MCF 10A (cell line): ENCODE data around the gene COLEC11. TPM values are rescaled to one million over a fixed set of nuclear protein-coding genes. Genes with fewer than 3 reads are reported as not detected.

ENCODE experiments used
- BruUV-seq: library from RNA; stranded (reverse); fragments of 400-500 nt; replicated peaks from 2 replicates; lab custom pipeline; 2021; lab: Mats Ljungman, UMichigan
- CTCF ChIA-PET: fragments of 300-600 bp; sonication (Branson Sonifier 250); formaldehyde crosslinking; extraction: SDS; loops from one replicate; lab custom pipeline; 2021; ENCODE audit warnings: antibody characterized with exemption, inconsistent platforms; lab: Yijun Ruan, JAX
- POLR2A ChIA-PET: fragments of 300-600, 350-650 bp; sonication (Branson Sonifier 250); formaldehyde crosslinking; extraction: SDS; loops from one replicate; lab custom pipeline; 2020; ENCODE audit warnings: antibody characterized with exemption, inconsistent platforms; lab: Yijun Ruan, JAX
- DNase-seq: peaks from one replicate; pipeline ENCODE4 v3.0.0-alpha.2; 2018; ENCODE audit not compliant: unreplicated experiment
- H3K27ac Mint-ChIP-seq: one replicate; pipeline ENCODE4 v1.8.0; 2022; ENCODE audit warnings: mild to moderate bottlenecking, low read depth, mixed read lengths; ENCODE audit not compliant: unreplicated experiment
- H3K27me3 Mint-ChIP-seq: one replicate; pipeline ENCODE4 v1.8.0; 2022; ENCODE audit warnings: mixed read lengths; ENCODE audit not compliant: insufficient read depth, unreplicated experiment
- H3K36me3 Mint-ChIP-seq: one replicate; pipeline ENCODE4 v1.8.0; 2022; ENCODE audit warnings: mild to moderate bottlenecking, moderate library complexity, mixed read lengths; ENCODE audit not compliant: insufficient read depth, unreplicated experiment
- H3K4me1 Mint-ChIP-seq: one replicate; pipeline ENCODE4 v1.8.0; 2022; ENCODE audit warnings: mixed read lengths; ENCODE audit not compliant: insufficient read depth, unreplicated experiment
- H3K4me3 Mint-ChIP-seq: one replicate; pipeline ENCODE4 v1.8.0; 2022; ENCODE audit warnings: mild to moderate bottlenecking, moderate library complexity, mixed read lengths; ENCODE audit not compliant: unreplicated experiment
- H3K9me3 Mint-ChIP-seq: one replicate; pipeline ENCODE4 v1.8.0; 2022; ENCODE audit warnings: mixed read lengths; ENCODE audit not compliant: unreplicated experiment
- intact Hi-C: fragments of 100-400 bp; cut with micrococcal nuclease; formaldehyde crosslinking; loops from 2 replicates; pipeline ENCODE4 v1.14.1; 2022
- total RNA-seq: library from RNA; stranded (reverse); gene quantifications from 2 replicates; pipeline ENCODE4 v1.2.3, GENCODE V29; 2022
- TF ChIP-seq, protein P1 (sequence below): fragments of 200-600 bp; IDR thresholded peaks from one replicate; pipeline ENCODE4 v1.8.0; 2022; ENCODE audit warnings: antibody characterized with exemption, mild to moderate bottlenecking; ENCODE audit not compliant: unreplicated experiment

COLEC11 gene
- total RNA-seq, 1 experiment from 2014 or later, result not detected

DNA sequence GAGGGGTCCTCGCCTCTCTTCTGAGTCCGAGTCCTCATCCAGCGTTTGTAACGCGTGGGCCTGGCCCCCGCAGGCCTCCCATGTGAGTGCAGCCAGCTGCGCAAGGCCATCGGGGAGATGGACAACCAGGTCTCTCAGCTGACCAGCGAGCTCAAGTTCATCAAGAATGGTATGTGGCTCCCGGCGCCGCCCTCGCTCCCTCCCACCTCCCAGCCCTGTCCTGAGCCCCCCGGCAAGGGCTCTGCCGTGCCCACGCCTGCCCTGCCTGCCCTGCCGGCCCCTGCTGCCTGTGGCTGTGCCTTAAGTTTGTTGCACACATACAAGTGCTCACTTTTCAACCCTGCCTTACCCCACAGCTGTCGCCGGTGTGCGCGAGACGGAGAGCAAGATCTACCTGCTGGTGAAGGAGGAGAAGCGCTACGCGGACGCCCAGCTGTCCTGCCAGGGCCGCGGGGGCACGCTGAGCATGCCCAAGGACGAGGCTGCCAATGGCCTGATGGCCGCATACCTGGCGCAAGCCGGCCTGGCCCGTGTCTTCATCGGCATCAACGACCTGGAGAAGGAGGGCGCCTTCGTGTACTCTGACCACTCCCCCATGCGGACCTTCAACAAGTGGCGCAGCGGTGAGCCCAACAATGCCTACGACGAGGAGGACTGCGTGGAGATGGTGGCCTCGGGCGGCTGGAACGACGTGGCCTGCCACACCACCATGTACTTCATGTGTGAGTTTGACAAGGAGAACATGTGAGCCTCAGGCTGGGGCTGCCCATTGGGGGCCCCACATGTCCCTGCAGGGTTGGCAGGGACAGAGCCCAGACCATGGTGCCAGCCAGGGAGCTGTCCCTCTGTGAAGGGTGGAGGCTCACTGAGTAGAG lies 48.7 kb downstream of the COLEC11 start:
- Mint-ChIP-seq H3K36me3 (no peaks in the 10 kb centered on the region), H3K4me1 (no peaks in the 10 kb centered on the region), H3K27me3 (no peaks in the 10 kb centered on the region), H3K27ac (no peak overlapping the region), H3K4me3 (no peak overlapping the region), H3K9me3 (no peaks in the 10 kb centered on the region)
- CTCF ChIA-PET, result interaction anchor here (0.8 to 1.0 kb wide), 2 partner anchors 8 to 9 kb away, joined by 3 to 4 read pairs; no protein-coding TSS in a partner anchor
- DNase-seq, result no peak
- POLR2A ChIA-PET, result interaction anchor here (1.0 to 1.3 kb wide), 2 partner anchors 65 to 263 kb away, joined by 3 read pairs; partner anchors contain the start of gene TRAPPC12
- TF ChIP-seq, protein P1, sequence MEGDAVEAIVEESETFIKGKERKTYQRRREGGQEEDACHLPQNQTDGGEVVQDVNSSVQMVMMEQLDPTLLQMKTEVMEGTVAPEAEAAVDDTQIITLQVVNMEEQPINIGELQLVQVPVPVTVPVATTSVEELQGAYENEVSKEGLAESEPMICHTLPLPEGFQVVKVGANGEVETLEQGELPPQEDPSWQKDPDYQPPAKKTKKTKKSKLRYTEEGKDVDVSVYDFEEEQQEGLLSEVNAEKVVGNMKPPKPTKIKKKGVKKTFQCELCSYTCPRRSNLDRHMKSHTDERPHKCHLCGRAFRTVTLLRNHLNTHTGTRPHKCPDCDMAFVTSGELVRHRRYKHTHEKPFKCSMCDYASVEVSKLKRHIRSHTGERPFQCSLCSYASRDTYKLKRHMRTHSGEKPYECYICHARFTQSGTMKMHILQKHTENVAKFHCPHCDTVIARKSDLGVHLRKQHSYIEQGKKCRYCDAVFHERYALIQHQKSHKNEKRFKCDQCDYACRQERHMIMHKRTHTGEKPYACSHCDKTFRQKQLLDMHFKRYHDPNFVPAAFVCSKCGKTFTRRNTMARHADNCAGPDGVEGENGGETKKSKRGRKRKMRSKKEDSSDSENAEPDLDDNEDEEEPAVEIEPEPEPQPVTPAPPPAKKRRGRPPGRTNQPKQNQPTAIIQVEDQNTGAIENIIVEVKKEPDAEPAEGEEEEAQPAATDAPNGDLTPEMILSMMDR, result no peak
- intact Hi-C loops, result no loop called here
- BruUV-seq, result no TSS peak

DNA sequence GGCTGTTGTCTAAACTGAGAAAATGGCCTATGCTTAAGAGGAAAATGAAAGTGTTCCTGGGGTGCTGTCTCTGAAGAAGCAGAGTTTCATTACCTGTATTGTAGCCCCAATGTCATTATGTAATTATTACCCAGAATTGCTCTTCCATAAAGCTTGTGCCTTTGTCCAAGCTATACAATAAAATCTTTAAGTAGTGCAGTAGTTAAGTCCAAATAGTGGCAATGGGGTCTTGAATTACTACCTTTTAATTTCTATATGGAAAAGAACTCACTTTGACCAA lies 49.3 kb downstream of the COLEC11 start:
- no TSS peak for BruUV-seq
- Mint-ChIP-seq H3K27ac (no peak overlapping the region), H3K4me3 (no peak overlapping the region), H3K27me3 (no peaks in the 10 kb centered on the region), H3K36me3 (no peaks in the 10 kb centered on the region), H3K9me3 (no peaks in the 10 kb centered on the region), H3K4me1 (no peaks in the 10 kb centered on the region)
- CTCF ChIA-PET, result interaction anchor here (0.8 kb wide), 1 partner anchor 9 kb away, joined by 4 read pairs; no protein-coding TSS in a partner anchor
- intact Hi-C loops, result no loop called here
- POLR2A ChIA-PET, result interaction anchor here (0.8 to 1.3 kb wide), 3 partner anchors 11 to 264 kb away, joined by 3 read pairs; partner anchors contain the start of gene TRAPPC12
- no peak for DNase-seq
- TF ChIP-seq, protein P1, result no peak

DNA sequence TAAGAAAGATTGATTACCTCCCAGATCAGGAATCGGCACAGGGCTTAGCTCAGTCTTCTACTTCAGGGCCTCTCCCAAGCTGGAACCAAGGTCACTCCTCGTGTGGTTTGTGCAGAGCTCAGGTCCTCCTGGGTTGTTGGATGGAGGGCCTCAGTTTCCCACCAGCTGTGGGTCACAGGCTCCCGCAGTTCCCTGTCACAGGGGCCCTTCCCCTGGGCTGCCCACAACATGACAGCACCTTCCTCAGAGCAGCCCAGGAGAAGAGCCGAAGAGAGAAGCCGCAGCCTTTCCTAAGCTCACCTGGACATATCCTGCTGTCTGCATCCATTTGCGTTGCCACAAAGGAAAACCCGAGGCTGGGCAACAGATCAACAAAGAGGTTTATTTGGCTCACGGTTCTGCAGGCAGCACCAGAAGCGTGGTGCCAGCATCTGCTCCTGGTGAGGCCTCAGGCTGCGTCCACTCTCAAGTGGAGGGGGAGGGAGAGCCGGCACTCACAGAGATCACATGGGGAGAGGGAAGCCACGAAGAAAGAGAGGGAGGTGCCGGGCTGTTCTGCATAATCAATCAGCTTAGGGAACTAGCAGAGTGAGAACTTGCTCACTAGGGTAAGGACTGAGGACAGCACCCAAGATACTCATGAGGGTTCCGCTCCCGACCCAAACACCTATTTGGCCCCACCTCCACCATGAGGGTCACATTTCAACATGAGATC lies 50.1 kb downstream of the COLEC11 start:
- Mint-ChIP-seq H3K4me3 (no peak overlapping the region), H3K36me3 (no peaks in the 10 kb centered on the region), H3K27ac (no peak overlapping the region), H3K27me3 (no peaks in the 10 kb centered on the region), H3K4me1 (no peaks in the 10 kb centered on the region), H3K9me3 (no peaks in the 10 kb centered on the region)
- ChIA-PET CTCF (interaction anchor here (0.5 to 1.0 kb wide), 4 partner anchors 17 to 412 kb away, joined by 3 to 4 read pairs (median 3); no protein-coding TSS in a partner anchor), POLR2A (interaction anchor here (0.8 to 1.3 kb wide), 3 partner anchors 12 to 265 kb away, joined by 3 read pairs; partner anchors contain the start of gene TRAPPC12)
- intact Hi-C loops, result no loop called here
- TF ChIP-seq, protein P1, result no peak
- no peak for DNase-seq
- BruUV-seq, result no TSS peak
